CD14-positive monocyte (primary cell): Measurements from ENCODE around the gene ACAA1. TPM values are rescaled to one million over a fixed set of nuclear protein-coding genes. Genes with fewer than 3 reads are reported as not detected.
A peak's percentile ranks its signal among the peaks of the same experiment; 100 is the strongest.

Experiments used
- DNase-seq, 3 donors: peaks; one replicate each; pipeline ENCODE4 v3.0.0-alpha.2; 2011 to 2022
- H2AFZ ChIP-seq: 2 replicates; pipeline ENCODE4 v1.6.0; 2012; ENCODE audit warnings: mild to moderate bottlenecking, low read depth, low read length, inconsistent platforms; ENCODE audit not compliant: insufficient read depth, poor library complexity, severe bottlenecking
- H3K27ac ChIP-seq, 2 donors: 1 replicate in 1 of 2; 2 replicates in 1 of 2; pipeline ENCODE4 v1.5.1; 2012 to 2013; ENCODE audit warnings: low read length in 2 of 2, control low read depth in 1 of 2, inconsistent platforms in 1 of 2, low read depth in 1 of 2, mild to moderate bottlenecking in 1 of 2
- H3K27me3 ChIP-seq, 2 donors: one replicate each; pipeline versions ENCODE4 v1.6.0 to v1.6.1; 2011 to 2013; ENCODE audit warnings: low read length in 2 of 2; ENCODE audit not compliant: control insufficient read depth in 2 of 2, insufficient read depth in 2 of 2
- H3K36me3 ChIP-seq, 2 donors: replicated peaks in 1 of 2; 1 replicate in 1 of 2; 2 replicates in 1 of 2; pipeline versions ENCODE4 v1.5.1 to v1.6.1; 2012 to 2013; ENCODE audit warnings: low read length in 2 of 2, control low read depth in 1 of 2, inconsistent platforms in 1 of 2, mild to moderate bottlenecking in 1 of 2; ENCODE audit not compliant: insufficient read depth in 2 of 2, control insufficient read depth in 1 of 2
- H3K4me1 ChIP-seq, 2 donors: 1 replicate in 1 of 2; 2 replicates in 1 of 2; pipeline versions ENCODE4 v1.5.1 to v1.6.1; 2012 to 2013; ENCODE audit warnings: low read length in 2 of 2, control low read depth in 1 of 2, inconsistent platforms in 1 of 2, mild to moderate bottlenecking in 1 of 2, moderate library complexity in 1 of 2; ENCODE audit not compliant: insufficient read depth in 2 of 2, control insufficient read depth in 1 of 2
- H3K4me2 ChIP-seq: replicated peaks from 2 replicates; pipeline ENCODE3; 2012; ENCODE audit warnings: low read length, moderate library complexity, mild to moderate bottlenecking; ENCODE audit not compliant: poor library complexity, severe bottlenecking; ENCODE audit errors: extremely low read depth
- H3K4me3 ChIP-seq, 3 experiments: fragments of 200-600 bp in 1 of 3; sonication (generic) in 1 of 3; replicated peaks in 1 of 3; 1 replicate in 2 of 3; 2 replicates in 1 of 3; pipeline ENCODE4 v1.5.1; 2011 to 2013; ENCODE audit warnings: low read length in 3 of 3, mild to moderate bottlenecking in 3 of 3, control low read depth in 2 of 3, low read depth in 2 of 3, inconsistent platforms in 1 of 3, moderate library complexity in 1 of 3
- H3K79me2 ChIP-seq: 2 replicates; pipeline ENCODE4 v1.6.0; 2012; ENCODE audit warnings: mild to moderate bottlenecking, control low read depth, inconsistent platforms, low read length, moderate library complexity; ENCODE audit not compliant: insufficient read depth
- H3K9ac ChIP-seq: 2 replicates; pipeline ENCODE4 v1.6.0; 2017; ENCODE audit warnings: low read length, mild to moderate bottlenecking; ENCODE audit not compliant: insufficient read depth, poor library complexity, severe bottlenecking
- H3K9me3 ChIP-seq, 2 donors: replicated peaks in 1 of 2; 1 replicate in 1 of 2; 2 replicates in 1 of 2; pipeline versions ENCODE4 v1.5.1 to v1.6.1; 2012 to 2013; ENCODE audit warnings: low read length in 2 of 2, control low read depth in 1 of 2; ENCODE audit not compliant: control insufficient read depth in 1 of 2, insufficient read depth in 1 of 2
- H4K20me1 ChIP-seq: 2 replicates; pipeline ENCODE4 v1.6.0; 2012; ENCODE audit warnings: mild to moderate bottlenecking, low read length, control low read depth, moderate library complexity; ENCODE audit not compliant: insufficient read depth
- H3K27ac Mint-ChIP-seq, 7 donors: one replicate each; pipeline ENCODE4 v1.8.0; 2020; ENCODE audit warnings: mild to moderate bottlenecking in 7 of 7, mixed read lengths in 7 of 7, moderate library complexity in 6 of 7, inconsistent platforms in 2 of 7
- H3K27me3 Mint-ChIP-seq, 3 donors: one replicate each; pipeline ENCODE4 v1.8.0; 2021 to 2022; ENCODE audit warnings: low read depth in 3 of 3, mild to moderate bottlenecking in 3 of 3, mixed read lengths in 3 of 3, moderate library complexity in 3 of 3, inconsistent platforms in 1 of 3
- H3K36me3 Mint-ChIP-seq, 2 donors: one replicate each; pipeline ENCODE4 v1.8.0; 2020; ENCODE audit warnings: mixed read lengths in 2 of 2, inconsistent platforms in 1 of 2, mild to moderate bottlenecking in 1 of 2
- H3K4me1 Mint-ChIP-seq: one replicate; pipeline ENCODE4 v1.8.0; 2020; ENCODE audit warnings: mild to moderate bottlenecking, mixed read lengths
- H3K4me3 Mint-ChIP-seq, 2 donors: one replicate each; pipeline ENCODE4 v1.8.0; 2020; ENCODE audit warnings: mild to moderate bottlenecking in 2 of 2, mixed read lengths in 2 of 2, moderate library complexity in 1 of 2
- H3K9me3 Mint-ChIP-seq, 7 donors: one replicate each; pipeline ENCODE4 v1.8.0; 2020 to 2022; ENCODE audit warnings: mixed read lengths in 7 of 7, mild to moderate bottlenecking in 6 of 7, moderate library complexity in 6 of 7, inconsistent platforms in 2 of 7
- CTCF ChIP-seq: fragments of 200-600 bp; IDR thresholded peaks from one replicate; pipeline ENCODE4 v1.8.0; 2022; ENCODE audit warnings: antibody characterized with exemption, mild to moderate bottlenecking
- WGBS: methylation state at CpG from one replicate; pipeline ENCODE4 v1.1.5; 2013; ENCODE audit warnings: missing lambda C conversion rate; ENCODE audit not compliant: insufficient coverage; 5-methylcytosine and 5-hydroxymethylcytosine counted together
- intact Hi-C, 2 donors: fragments of 100-400 bp; cut with micrococcal nuclease; formaldehyde crosslinking; loops; one replicate each; pipeline versions ENCODE4 v1.15.0 to v1.15.1; 2023
- polyA plus RNA-seq, 3 donors: library from polyadenylated mRNA; depleted of rRNA in 1 of 3; unstranded in 2 of 3; stranded (reverse) in 1 of 3; fragments of 300-500 nt in 2 of 3; fragments of >200 nt in 1 of 3; fragmentation: Illumina TruSeq in 2 of 3; gene quantifications; 1 replicate in 2 of 3; 2 replicates in 1 of 3; pipeline ENCODE4 v1.2.3, GENCODE V29; 2012 to 2021

The ACAA1 gene
- polyA plus RNA-seq, 3 donors = 123 to 268 (median 133) TPM

- peaks cover 72% of the 10 kb centered on the region for H3K79me2 ChIP-seq
Observed at GRCh38 chr3:38139191-38139590, 2.3 kb upstream of the ACAA1 start.

More at GRCh38 chr3:38139191-38139590, 2.3 kb upstream of the ACAA1 start:
- intact Hi-C loops = loop anchor here (2.0 to 10.0 kb wide), 3 partner anchors 26 to 206 kb away; partner anchors contain the start of genes OXSR1 (in 1 of the 2) and XYLB (in 1 of the 2)
- TF ChIP-seq CTCF = no peak
- Histone ChIP-seq H4K20me1 (peaks cover 50% of the 10 kb centered on the region), H3K4me3 (peak overlapping the region; percentile 89 to 99 (median 96)), H3K27me3 (no peaks in the 10 kb centered on the region), H3K9me3 (no peaks in the 10 kb centered on the region), H3K4me1 (peaks cover 60 to 81% of the 10 kb centered on the region in 2 donors), H2AFZ (peak overlapping the region; percentile 78), H3K27ac (peak overlapping the region; percentile 95 to 97), H3K9ac (peak overlapping the region; percentile 96), H3K36me3 (peaks cover 29 to 41% of the 10 kb centered on the region in 2 donors), H3K4me2 (peak overlapping the region; percentile 95)
- peak in 1 of 3 donors; percentile 7 for DNase-seq
- Mint-ChIP-seq H3K4me3 (peak overlapping the region; percentile 95 to 99), H3K4me1 (peaks cover 70% of the 10 kb centered on the region), H3K27me3 (peaks cover 0 to 1% (median 0%) of the 10 kb centered on the region in 3 donors), H3K9me3 (peaks cover 0 to 1% (median 0%) of the 10 kb centered on the region in 7 donors), H3K27ac (peak overlapping the region; percentile 97 to 100 (median 99)), H3K36me3 (peaks cover 37 to 50% of the 10 kb centered on the region in 2 donors)
- 5% methylated on average over 7 of the region's 8 CpGs for WGBS
